Subcutaneous abdominal adipose tissue (tissue), 5 donors: ENCODE data around the gene PTPRA.

Source experiments
- H3K27ac ChIP-seq: one replicate; pipeline ENCODE4 v1.7.0; 2013; ENCODE audit warnings: low read depth, mild to moderate bottlenecking, inconsistent platforms, low read length, moderate library complexity
- H3K27me3 ChIP-seq, 5 donors: one replicate each; pipeline ENCODE4 v1.7.0; 2013; ENCODE audit warnings: low read length in 5 of 5, inconsistent platforms in 1 of 5; ENCODE audit not compliant: control insufficient read depth in 5 of 5, insufficient read depth in 4 of 5
- H3K36me3 ChIP-seq, 5 donors: one replicate each; pipeline ENCODE4 v1.7.0; 2013; ENCODE audit warnings: low read length in 5 of 5; ENCODE audit not compliant: control insufficient read depth in 5 of 5, insufficient read depth in 5 of 5
- H3K4me1 ChIP-seq, 5 donors: one replicate each; pipeline ENCODE4 v1.7.0; 2013; ENCODE audit warnings: low read length in 5 of 5, mild to moderate bottlenecking in 3 of 5, moderate library complexity in 1 of 5; ENCODE audit not compliant: control insufficient read depth in 5 of 5, insufficient read depth in 5 of 5
- H3K4me3 ChIP-seq, 5 donors: one replicate each; pipeline ENCODE4 v1.7.0; 2013; ENCODE audit warnings: low read length in 5 of 5, low read depth in 1 of 5
- H3K9ac ChIP-seq, 5 donors: one replicate each; pipeline ENCODE4 v1.7.0; 2013; ENCODE audit warnings: low read length in 5 of 5, mild to moderate bottlenecking in 4 of 5, moderate library complexity in 3 of 5
- H3K9me3 ChIP-seq, 5 donors: one replicate each; pipeline ENCODE4 v1.7.0; 2013; ENCODE audit warnings: low read length in 5 of 5; ENCODE audit not compliant: control insufficient read depth in 5 of 5
- donor health status: healthy.
- donor health status: healthy.
- donor health status: healthy.
- donor health status: healthy.
- donor health status: healthy.

Gene PTPRA

DNA sequence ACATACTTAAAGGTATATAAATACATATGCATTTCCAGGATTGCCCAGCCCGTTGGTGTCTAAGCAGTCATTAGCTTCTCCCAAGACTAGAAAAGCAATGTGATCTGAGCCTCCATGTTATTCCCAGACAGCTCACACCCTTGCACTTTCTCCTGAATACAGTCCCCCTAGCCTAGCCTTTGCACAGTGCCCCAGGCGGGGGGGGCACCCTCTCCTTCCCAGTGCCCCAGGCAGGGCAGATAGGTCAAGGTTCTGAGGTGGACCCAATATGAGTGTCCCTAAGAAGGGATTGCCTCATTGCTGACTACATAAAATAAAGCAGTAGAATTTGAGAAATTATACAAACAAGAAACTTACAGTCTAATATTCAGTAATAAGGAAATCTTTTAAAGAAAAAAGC, 154.7 kb downstream of the PTPRA start:
- H3K9ac ChIP-seq, result no peak overlapping the region
- peaks cover under 1 to 9% (median 3%) of the 10 kb centered on the region in 5 donors for H3K4me1 ChIP-seq
- H3K27me3 ChIP-seq, result no peaks in the 10 kb centered on the region
- H3K4me3 ChIP-seq, result no peak overlapping the region
- H3K9me3 ChIP-seq, result no peaks in the 10 kb centered on the region
- H3K36me3 ChIP-seq, result peaks cover 9 to 79% (median 65%) of the 10 kb centered on the region in 5 donors
- H3K27ac ChIP-seq, result no peak overlapping the region

DNA sequence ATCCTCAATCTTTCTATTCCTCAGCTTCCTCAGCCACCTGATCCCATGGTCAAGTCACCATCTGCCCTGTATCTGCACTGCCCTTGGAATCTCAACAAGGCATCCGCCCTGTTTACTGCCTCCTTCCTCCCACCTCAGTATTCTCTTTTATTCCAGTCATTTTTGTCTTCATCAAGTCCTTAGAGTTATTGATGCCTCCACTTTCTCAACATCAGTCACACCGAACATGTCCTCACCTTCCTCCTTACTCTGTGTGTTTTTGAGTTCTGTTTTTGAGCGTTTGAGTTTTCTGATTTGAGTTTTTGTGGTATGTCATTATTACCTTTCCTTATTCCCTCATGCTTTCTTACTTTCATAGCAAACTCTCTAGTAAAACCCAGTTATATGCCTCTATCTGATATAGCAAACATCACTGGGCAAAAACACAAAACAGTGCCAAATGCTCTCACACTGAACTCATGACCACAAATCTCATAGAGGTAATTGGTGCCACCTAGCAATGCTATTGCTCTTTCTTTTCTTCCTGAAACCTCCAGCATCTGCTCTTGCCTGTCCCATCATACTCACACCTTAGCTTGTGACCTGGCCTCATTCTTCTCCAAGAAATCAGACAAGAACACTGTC, 158.4 kb downstream of the PTPRA start:
- Histone ChIP-seq H3K27me3 (no peaks in the 10 kb centered on the region), H3K4me1 (peaks cover 2 to 13% (median 7%) of the 10 kb centered on the region in 5 donors), H3K9me3 (no peaks in the 10 kb centered on the region), H3K4me3 (no peak overlapping the region), H3K36me3 (peaks cover 2 to 74% (median 57%) of the 10 kb centered on the region in 5 donors), H3K9ac (no peak overlapping the region), H3K27ac (no peak overlapping the region)

DNA sequence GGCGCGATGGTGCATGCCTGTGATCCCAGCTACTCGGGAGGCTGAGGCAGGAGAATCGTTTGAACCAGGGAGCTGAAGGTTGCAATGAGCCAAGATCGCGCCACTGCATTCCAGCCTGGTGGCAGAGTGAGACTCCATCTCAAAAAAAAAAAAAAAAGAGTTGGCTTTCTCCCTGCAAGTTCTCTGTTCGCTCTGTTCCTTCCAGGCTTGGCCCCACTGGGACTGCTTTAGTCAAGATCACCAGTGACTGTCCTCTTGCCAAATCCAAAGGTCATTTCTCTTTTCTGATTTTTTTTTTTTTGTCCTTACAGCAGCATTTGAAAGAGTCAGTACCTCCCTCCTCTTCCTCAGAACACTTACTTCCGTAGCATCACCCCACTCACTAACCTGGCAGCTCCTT, 159.3 kb downstream of the PTPRA start:
- Histone ChIP-seq H3K36me3 (peaks cover 2 to 74% (median 57%) of the 10 kb centered on the region in 5 donors), H3K27me3 (no peaks in the 10 kb centered on the region), H3K9ac (peak overlapping the region in 1 of 5 donors; percentile 25), H3K4me1 (peaks cover 2 to 13% (median 7%) of the 10 kb centered on the region in 5 donors), H3K4me3 (no peak overlapping the region), H3K9me3 (no peaks in the 10 kb centered on the region), H3K27ac (no peak overlapping the region)

DNA sequence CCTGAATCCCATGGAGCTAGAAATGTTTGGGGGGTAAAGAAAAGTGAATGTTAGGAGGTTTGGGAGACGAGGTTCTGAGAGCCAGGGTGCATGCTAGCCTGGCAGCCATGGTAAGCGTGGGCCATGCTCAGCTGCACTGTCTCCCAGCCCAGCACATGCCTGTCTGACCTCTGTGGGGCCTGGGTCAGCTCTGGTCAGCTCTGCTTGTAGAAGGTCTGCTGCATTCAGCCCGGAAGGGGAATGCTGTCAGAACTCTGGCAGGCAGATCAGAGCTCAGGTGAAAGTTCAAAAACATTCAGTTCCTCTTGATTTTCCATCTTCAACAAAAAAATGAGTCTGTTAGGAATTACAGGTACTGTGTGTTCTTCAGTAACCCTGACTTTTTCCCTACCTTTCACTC, 164.4 kb downstream of the PTPRA start:
- H3K27ac ChIP-seq, result no peak overlapping the region
- peaks cover 2 to 19% (median 19%) of the 10 kb centered on the region in 5 donors for H3K4me1 ChIP-seq
- H3K36me3 ChIP-seq, result peaks cover 5 to 72% (median 60%) of the 10 kb centered on the region in 5 donors
- H3K27me3 ChIP-seq, result no peaks in the 10 kb centered on the region
- H3K9me3 ChIP-seq, result no peaks in the 10 kb centered on the region
- H3K9ac ChIP-seq, result no peak overlapping the region
- no peak overlapping the region for H3K4me3 ChIP-seq

DNA sequence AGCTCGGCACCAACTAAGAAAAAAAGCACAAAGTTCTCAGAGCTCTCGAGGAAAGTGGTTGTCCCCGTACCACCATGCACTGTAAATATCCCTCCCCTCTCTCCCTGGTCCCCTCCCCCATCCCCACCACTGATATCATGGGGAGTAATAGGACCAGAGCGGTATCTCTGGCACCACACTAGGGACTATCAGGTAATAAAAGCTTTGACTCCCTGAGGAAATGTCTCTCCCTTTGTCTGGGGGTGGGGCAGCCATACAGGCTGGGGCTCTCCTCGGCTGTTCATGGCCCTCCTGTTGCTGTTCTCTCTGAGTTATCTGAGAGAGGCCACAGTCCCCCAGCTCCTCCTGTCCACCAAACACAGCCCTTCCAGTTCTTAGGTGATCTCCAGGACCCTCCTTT, 165.2 kb downstream of the PTPRA start:
- Histone ChIP-seq H3K4me1 (peaks cover 0 to 18% (median 16%) of the 10 kb centered on the region in 5 donors), H3K27ac (no peak overlapping the region), H3K9ac (no peak overlapping the region), H3K36me3 (peaks cover 5 to 67% (median 60%) of the 10 kb centered on the region in 5 donors), H3K27me3 (no peaks in the 10 kb centered on the region), H3K9me3 (no peaks in the 10 kb centered on the region), H3K4me3 (no peak overlapping the region)

DNA sequence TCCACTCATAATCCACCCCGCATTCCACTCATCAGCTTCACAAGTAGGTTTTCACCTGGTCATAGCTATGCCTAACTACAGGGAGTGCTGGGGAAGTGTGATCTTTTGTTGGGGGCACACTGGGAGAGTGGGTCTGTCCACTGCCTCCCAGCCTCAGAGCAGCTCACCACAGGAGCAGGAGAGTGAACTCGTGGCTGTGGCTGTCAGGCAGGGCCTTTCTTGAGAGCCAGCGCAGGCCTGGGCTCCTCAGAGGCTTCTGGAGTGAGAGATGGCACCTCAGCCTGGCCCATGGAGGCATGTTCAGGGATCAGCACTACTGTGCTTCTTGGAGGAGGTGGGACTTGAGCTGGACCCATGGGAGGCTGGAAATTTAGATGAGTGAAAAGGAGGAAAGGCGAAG, 166.1 kb downstream of the PTPRA start:
- H3K36me3 ChIP-seq, result peaks cover 5 to 64% (median 60%) of the 10 kb centered on the region in 5 donors
- H3K27me3 ChIP-seq, result no peaks in the 10 kb centered on the region
- peaks cover 0 to 18% (median 16%) of the 10 kb centered on the region in 5 donors for H3K4me1 ChIP-seq

DNA sequence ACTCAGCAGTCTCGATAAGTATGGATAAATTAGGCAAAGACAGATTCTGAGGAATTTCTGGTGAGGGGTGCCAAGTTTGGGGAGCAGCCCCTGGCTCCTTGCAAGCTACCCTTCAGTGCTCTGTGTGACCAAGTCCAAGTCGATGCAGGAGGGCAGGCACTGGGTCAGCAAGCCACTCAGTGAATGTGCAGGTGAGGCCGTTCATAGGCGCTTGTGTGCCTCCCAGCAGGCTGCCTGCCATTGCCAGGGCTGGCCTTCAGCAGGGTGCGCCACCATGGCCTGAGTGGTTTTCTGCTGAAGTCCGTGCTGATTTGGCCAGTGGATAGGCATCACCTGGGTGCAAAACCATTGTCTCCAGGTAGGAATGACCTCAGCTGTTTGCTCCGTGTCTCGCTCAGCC, 166.8 kb downstream of the PTPRA start:
- Histone ChIP-seq H3K27me3 (no peaks in the 10 kb centered on the region), H3K36me3 (peaks cover 5 to 58% (median 55%) of the 10 kb centered on the region in 5 donors), H3K9me3 (no peaks in the 10 kb centered on the region), H3K9ac (peak overlapping the region in 1 of 5 donors; percentile 2), H3K27ac (no peak overlapping the region), H3K4me1 (peaks cover 0 to 23% (median 20%) of the 10 kb centered on the region in 5 donors), H3K4me3 (no peak overlapping the region)

More for the DNA sequence above, 166.1 kb downstream of the PTPRA start:
- no peak overlapping the region for H3K27ac ChIP-seq
- no peak overlapping the region for H3K4me3 ChIP-seq
- H3K9ac ChIP-seq, result no peak overlapping the region
- H3K9me3 ChIP-seq, result no peaks in the 10 kb centered on the region

DNA sequence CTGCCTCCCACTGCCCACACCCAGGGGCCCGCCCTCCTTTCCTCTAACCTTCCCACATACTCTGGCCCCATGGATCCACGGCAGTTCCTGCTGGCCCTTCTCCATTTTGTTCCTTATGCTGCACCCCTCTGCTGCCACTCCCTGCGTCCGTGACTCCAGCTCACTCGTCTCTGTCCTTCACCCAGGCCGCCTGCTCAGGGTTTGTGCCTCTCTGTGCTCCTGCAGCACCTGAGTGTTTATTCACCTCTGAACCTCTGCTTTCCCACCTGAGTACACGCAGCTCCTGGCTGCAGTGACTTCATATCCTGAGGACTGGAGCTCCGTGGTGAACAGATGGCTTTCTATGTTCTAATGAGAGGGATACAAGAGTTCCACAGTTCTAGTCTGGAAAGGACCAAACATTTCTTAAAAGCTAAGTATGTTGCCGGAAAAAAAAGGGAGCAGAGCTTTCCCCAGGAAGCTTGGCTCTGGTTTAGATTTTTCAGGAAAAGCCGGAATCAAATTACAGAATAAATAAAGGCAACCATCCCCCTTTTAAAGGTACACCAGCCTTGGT, 168.7 kb downstream of the PTPRA start:
- H3K9ac ChIP-seq, result no peak overlapping the region
- no peaks in the 10 kb centered on the region for H3K9me3 ChIP-seq
- no peak overlapping the region for H3K4me3 ChIP-seq
- H3K27ac ChIP-seq, result no peak overlapping the region
- H3K27me3 ChIP-seq, result no peaks in the 10 kb centered on the region
- peaks cover 5 to 40% (median 37%) of the 10 kb centered on the region in 5 donors for H3K36me3 ChIP-seq
- peaks cover 2 to 39% (median 33%) of the 10 kb centered on the region in 5 donors for H3K4me1 ChIP-seq

DNA sequence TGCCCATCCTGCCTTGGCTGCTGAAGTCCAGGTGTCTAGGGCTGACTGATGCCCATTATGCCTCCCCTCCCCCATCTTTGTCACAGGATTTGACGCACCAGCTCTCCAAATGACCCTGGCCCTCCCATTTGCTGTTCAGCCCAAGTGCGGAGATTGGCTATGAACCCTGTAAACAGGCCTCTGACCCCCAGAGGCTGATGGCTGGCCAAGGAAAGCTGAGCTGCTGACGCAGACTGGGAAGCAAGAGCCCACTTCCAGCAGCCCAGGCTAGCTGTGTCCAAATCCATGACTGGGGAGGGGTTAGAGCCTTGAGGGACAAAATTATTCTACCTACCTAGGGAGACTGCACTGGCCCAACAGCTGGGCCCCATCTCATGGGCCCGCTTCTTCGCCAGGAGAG, 169.3 kb downstream of the PTPRA start:
- Histone ChIP-seq H3K4me3 (no peak overlapping the region), H3K9ac (no peak overlapping the region), H3K9me3 (no peaks in the 10 kb centered on the region), H3K4me1 (peaks cover 2 to 42% (median 39%) of the 10 kb centered on the region in 5 donors), H3K27me3 (no peaks in the 10 kb centered on the region), H3K36me3 (peaks cover 5 to 35% (median 32%) of the 10 kb centered on the region in 5 donors), H3K27ac (peak overlapping the region; percentile 23)

DNA sequence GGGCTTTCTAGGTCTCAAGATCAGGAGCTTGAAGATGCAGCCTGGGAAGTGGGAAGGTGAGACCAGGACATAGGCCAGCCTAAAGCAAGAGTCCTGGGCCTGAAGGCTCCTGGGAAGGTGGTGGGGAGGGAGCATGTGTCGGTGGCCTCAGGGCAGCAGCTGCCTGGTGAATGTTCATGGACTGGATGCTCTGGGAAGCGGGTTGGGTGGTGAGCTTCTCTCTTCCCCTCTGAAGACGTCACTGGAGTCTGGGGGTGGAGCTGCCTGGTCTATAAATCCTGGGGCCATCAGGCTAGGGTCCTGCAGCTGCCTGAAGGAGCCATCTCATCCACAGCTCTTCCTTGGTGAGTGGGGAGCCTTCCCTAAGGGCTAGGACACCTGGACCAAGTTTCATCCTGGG, 170.0 kb downstream of the PTPRA start, which contains the start of gene GNRH2:
Gene GNRH2, plus strand, starts transcription at position 301 of the 400 bp plus-strand sequence. CDS start 793 bp downstream, outside the sequence.
- H3K9me3 ChIP-seq, result no peaks in the 10 kb centered on the region
- peaks cover 0 to 35% (median 31%) of the 10 kb centered on the region in 5 donors for H3K36me3 ChIP-seq
- H3K4me3 ChIP-seq, result no peak within 1 kb of the TSS
- H3K27ac ChIP-seq, result peak within 1 kb of the TSS; percentile 23
- H3K4me1 ChIP-seq, result peaks cover 2 to 45% (median 42%) of the 10 kb centered on the region in 5 donors
- no peaks in the 10 kb centered on the region for H3K27me3 ChIP-seq
- H3K9ac ChIP-seq, result no peak within 1 kb of the TSS
